Transverse colon (tissue), 4 donors: ENCODE measurements around the gene SOX18.

ENCODE experiments used
- POLR2AphosphoS5 ChIP-seq, 3 donors: sonication (generic); formaldehyde crosslinking; IDR thresholded peaks; one replicate each; pipeline ENCODE4 v1.6.1; 2016; ENCODE audit warnings: antibody characterized with exemption in 3 of 3
- TF ChIP-seq, protein P1 (sequence below), 5 experiments: fragments of 200-600 bp in 3 of 5; fragments of 450-650 bp in 2 of 5; sonication (generic) in 3 of 5; IDR thresholded peaks; 1 replicate in 2 of 5; 2 replicates in 3 of 5; pipeline ENCODE4 v1.5.1; 2016 to 2017; ENCODE audit warnings: antibody characterized with exemption in 5 of 5, inconsistent platforms in 3 of 5, mild to moderate bottlenecking in 2 of 5, moderate library complexity in 1 of 5

DNA sequence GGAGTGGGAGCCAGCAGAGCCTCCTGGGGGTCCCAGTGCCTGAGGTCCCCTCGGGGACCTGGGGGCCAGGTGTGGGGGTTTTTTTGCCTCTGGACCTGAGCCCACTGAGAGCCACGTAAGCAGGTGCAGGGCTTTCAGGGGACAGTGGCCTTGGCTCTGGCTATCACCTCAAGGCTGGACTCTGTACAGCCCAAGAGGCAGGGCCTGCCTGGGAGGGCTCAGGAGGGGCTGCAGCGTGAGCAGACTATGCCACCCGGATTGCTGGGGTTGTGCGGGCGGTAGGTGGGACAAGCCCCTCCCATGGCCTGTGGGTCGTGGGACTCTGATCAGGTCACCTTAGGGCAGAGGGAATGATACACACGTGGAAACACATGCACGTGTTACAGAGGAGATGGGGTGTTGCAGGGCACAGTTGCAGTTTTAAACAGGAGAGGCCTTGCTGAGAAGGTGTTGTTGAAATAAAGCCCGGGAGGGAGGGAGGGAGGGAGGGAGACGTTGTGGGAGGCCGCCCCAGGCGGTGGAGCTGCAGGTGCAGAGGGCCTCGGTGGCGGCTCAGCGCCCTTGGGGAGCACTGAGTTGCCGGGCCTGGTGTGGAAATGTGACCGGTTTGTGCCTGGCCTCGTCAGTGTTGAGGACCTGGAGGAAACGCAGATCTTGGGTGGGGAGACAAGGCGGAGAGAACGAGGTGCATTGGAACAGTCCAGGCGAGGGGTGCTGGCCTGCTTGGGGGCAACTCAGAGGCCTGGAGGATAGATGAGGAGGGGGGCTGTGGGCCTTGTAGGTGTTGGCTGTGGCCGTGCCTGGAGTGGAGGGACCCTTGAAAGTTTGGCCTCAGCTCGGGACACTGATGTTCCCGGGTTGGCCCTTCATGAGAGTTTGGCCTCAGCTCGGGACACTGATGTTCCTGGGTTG, 15.9 kb upstream of the SOX18 start:
- TF ChIP-seq, protein P1, sequence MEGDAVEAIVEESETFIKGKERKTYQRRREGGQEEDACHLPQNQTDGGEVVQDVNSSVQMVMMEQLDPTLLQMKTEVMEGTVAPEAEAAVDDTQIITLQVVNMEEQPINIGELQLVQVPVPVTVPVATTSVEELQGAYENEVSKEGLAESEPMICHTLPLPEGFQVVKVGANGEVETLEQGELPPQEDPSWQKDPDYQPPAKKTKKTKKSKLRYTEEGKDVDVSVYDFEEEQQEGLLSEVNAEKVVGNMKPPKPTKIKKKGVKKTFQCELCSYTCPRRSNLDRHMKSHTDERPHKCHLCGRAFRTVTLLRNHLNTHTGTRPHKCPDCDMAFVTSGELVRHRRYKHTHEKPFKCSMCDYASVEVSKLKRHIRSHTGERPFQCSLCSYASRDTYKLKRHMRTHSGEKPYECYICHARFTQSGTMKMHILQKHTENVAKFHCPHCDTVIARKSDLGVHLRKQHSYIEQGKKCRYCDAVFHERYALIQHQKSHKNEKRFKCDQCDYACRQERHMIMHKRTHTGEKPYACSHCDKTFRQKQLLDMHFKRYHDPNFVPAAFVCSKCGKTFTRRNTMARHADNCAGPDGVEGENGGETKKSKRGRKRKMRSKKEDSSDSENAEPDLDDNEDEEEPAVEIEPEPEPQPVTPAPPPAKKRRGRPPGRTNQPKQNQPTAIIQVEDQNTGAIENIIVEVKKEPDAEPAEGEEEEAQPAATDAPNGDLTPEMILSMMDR (IDR thresholded peaks at IDR 0.05): no peak
- no peak for TF ChIP-seq POLR2AphosphoS5 (IDR thresholded peaks at IDR 0.05)
